ENCODE data around the gene GRM7. TPM values are rescaled to one million over a fixed set of nuclear protein-coding genes. Genes with fewer than 3 reads are reported as not detected.

Gene GRM7
- total RNA-seq, 1 experiment from 2014 or later: 0.28 TPM

DNA sequence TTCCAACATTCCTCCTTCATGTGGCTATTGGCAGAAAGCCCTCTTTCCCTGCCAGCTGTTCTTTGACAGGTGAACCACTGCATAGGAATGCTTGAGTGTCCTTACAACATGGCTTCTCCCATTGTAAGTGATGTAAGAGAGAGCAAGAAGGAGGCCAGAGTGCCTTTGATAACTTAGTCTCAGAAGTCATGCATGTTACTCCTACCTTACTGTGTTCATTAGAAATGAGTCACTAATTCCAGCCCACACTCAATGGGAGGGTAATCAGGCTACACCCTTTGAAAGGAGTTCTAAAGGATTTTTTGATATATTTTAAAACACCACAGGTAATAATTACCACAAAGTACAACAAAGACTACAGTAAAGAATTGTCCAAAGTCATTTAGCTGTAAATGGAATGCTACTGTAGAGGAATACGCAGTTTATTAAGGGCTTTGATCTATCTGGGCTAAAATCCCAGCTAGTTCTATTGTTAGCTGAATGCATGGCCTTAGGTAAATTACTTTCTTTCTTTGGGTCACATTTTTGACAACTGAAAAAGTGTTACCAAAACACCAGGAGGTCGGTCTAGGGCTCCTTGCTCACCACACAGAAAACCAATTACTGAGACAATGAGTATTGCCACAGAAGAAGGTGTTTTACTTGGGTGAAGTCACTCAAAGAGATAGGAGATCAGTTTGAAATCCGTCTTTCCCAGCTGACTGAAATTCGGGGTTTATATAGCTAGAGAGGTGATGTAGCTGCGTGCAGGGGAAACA, 154.9 kb downstream of the GRM7 start:
- H3K9me3 Mint-ChIP-seq: peaks cover 3 to 7% of the 10 kb centered on the region in 2 experiments; a peak in 2 of 5 replicates
- Histone ChIP-seq H4K20me1 (ENCODE audit: control insufficient read depth, insufficient read depth, insufficient read length) (no peaks in the 10 kb centered on the region), H3K9ac (ENCODE audit: extremely low read depth, insufficient read length, low read length) (no peak overlapping the region), H3K56ac (ENCODE audit: insufficient read length, low read depth, low read length) (no peak overlapping the region), H3K23me2 (ENCODE audit: insufficient read length, low read depth, low read length, poor library complexity, severe bottlenecking) (no peaks in the 10 kb centered on the region), H3K27ac (ENCODE audit: insufficient read length, low read depth, low read length) (no peak overlapping the region), H4K91ac (ENCODE audit: insufficient read length, low read depth, low read length) (no peak overlapping the region), H2AFZ (ENCODE audit: low read length) (no peak overlapping the region), H2BK120ac (ENCODE audit: low read depth, low read length, poor library complexity, severe bottlenecking) (no peak overlapping the region), H3K9me3 (ENCODE audit: control insufficient read depth, low read depth, low read length) (no peaks in the 10 kb centered on the region), H3K14ac (ENCODE audit: insufficient read depth, low read length) (no peak overlapping the region), H3K27me3 (ENCODE audit: insufficient read depth, low read length) (no peaks in the 10 kb centered on the region), H3T11ph (ENCODE audit: low read length) (no peak overlapping the region), H4K8ac (replicated peaks; ENCODE audit: insufficient read length, low read depth, low read length) (no peak overlapping the region), H3K23ac (ENCODE audit: insufficient read length, low read depth, low read length) (no peak overlapping the region), H4K5ac (ENCODE audit: insufficient read length, low read depth, low read length) (no peak overlapping the region), H3K79me1 (ENCODE audit: insufficient read depth, low read depth, low read length, poor library complexity, severe bottlenecking) (no peaks in the 10 kb centered on the region), H2BK15ac (ENCODE audit: low read depth, low read length) (no peak overlapping the region), H3K4me2 (ENCODE audit: insufficient read depth, insufficient read length, low read length) (no peak overlapping the region), H2AK5ac (ENCODE audit: insufficient read length, low read length) (no peak overlapping the region), H3K4ac (ENCODE audit: low read depth, low read length) (no peak overlapping the region), H3K4me1 (ENCODE audit: insufficient read depth, low read length) (peaks cover 3% of the 10 kb centered on the region; the same call in 1 of the 2 replicates), H3K18ac (ENCODE audit: insufficient read length, low read depth, low read length) (no peak overlapping the region), H2BK12ac (ENCODE audit: insufficient read length, low read depth, low read length) (no peak overlapping the region), H2BK5ac (ENCODE audit: insufficient read length, low read length) (no peak overlapping the region), H2BK20ac (ENCODE audit: low read depth, low read length, poor library complexity, severe bottlenecking) (no peak overlapping the region), H3K79me2 (ENCODE audit: insufficient read depth, low read length) (no peaks in the 10 kb centered on the region)
- peaks cover 25 to 40% of the 10 kb centered on the region in 2 experiments for H3K4me1 Mint-ChIP-seq
- peak overlapping the region in 2 of 3 experiments; percentile 1 to 44; a peak in 2 of 7 replicates for H3K27ac Mint-ChIP-seq
- H3K4me3 Mint-ChIP-seq: no peak overlapping the region
- no peaks in the 10 kb centered on the region; a peak in 2 of 7 replicates for H3K36me3 Mint-ChIP-seq (ENCODE audit: insufficient read depth in 1 of 3, low read depth in 3 of 3)
- H3K27me3 Mint-ChIP-seq (ENCODE audit: low read depth): no peaks in the 10 kb centered on the region
- WGBS (ENCODE audit: extremely low coverage, insufficient read length, low lambda C conversion rate): no CpG with 5 or more reads among the region's 5 CpGs
- DNase-seq: no peak
- TF ChIP-seq, protein P1, sequence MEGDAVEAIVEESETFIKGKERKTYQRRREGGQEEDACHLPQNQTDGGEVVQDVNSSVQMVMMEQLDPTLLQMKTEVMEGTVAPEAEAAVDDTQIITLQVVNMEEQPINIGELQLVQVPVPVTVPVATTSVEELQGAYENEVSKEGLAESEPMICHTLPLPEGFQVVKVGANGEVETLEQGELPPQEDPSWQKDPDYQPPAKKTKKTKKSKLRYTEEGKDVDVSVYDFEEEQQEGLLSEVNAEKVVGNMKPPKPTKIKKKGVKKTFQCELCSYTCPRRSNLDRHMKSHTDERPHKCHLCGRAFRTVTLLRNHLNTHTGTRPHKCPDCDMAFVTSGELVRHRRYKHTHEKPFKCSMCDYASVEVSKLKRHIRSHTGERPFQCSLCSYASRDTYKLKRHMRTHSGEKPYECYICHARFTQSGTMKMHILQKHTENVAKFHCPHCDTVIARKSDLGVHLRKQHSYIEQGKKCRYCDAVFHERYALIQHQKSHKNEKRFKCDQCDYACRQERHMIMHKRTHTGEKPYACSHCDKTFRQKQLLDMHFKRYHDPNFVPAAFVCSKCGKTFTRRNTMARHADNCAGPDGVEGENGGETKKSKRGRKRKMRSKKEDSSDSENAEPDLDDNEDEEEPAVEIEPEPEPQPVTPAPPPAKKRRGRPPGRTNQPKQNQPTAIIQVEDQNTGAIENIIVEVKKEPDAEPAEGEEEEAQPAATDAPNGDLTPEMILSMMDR (conservative IDR thresholded peaks at IDR 0.05): no peak
